CD4-positive, alpha-beta T cell (primary cell): ENCODE results near the gene DDX43. TPM values are rescaled to one million over a fixed set of nuclear protein-coding genes. Genes with fewer than 3 reads are reported as not detected.

Experiments used
- ATAC-seq: fragments of 200-7000 bp; cut with Tn5 transposase; one replicate; pipeline ENCODE4 v1.10.0; 2022; ENCODE audit warnings: mild to moderate bottlenecking; ENCODE audit not compliant: poor library complexity
- CTCF ChIA-PET: fragments of 350-600 bp; sonication (Branson Sonifier 250); formaldehyde crosslinking; loops from one replicate; lab custom pipeline; 2021; ENCODE audit warnings: antibody characterized with exemption, inconsistent platforms; lab: Charles Lee
- POLR2A ChIA-PET: fragments of 350-600 bp; sonication (Branson Sonifier 250); formaldehyde crosslinking; loops from one replicate; lab custom pipeline; 2021; ENCODE audit warnings: antibody characterized with exemption, inconsistent platforms; lab: Charles Lee
- DNase-seq, 14 experiments: peaks; one replicate each; pipeline ENCODE4 v3.0.0-alpha.2; 2013 to 2020; ENCODE audit warnings: mixed read lengths in 2 of 14
- H3K27ac ChIP-seq, 2 donors: one replicate each; pipeline versions ENCODE4 v1.5.1 to v1.7.0; 2013; ENCODE audit warnings: low read length in 2 of 2, low read depth in 1 of 2, mild to moderate bottlenecking in 1 of 2
- H3K27me3 ChIP-seq, 2 experiments: 1 replicate in 1 of 2; 2 replicates in 1 of 2; pipeline versions ENCODE4 v1.6.1 to v1.7.0; 2013; ENCODE audit warnings: low read length in 2 of 2, control low read depth in 1 of 2, mild to moderate bottlenecking in 1 of 2, moderate library complexity in 1 of 2; ENCODE audit not compliant: insufficient read depth in 2 of 2, control insufficient read depth in 1 of 2
- H3K36me3 ChIP-seq: one replicate; pipeline ENCODE4 v1.6.1; 2013; ENCODE audit warnings: low read length, control low read depth; ENCODE audit not compliant: insufficient read depth
- H3K4me1 ChIP-seq: one replicate; pipeline ENCODE4 v1.6.1; 2013; ENCODE audit warnings: low read length, control low read depth; ENCODE audit not compliant: insufficient read depth
- H3K4me3 ChIP-seq: one replicate; pipeline ENCODE4 v1.5.1; 2013; ENCODE audit warnings: mild to moderate bottlenecking, low read length, moderate library complexity
- H3K9me3 ChIP-seq, 2 experiments: 1 replicate in 1 of 2; 2 replicates in 1 of 2; pipeline versions ENCODE4 v1.6.1 to v1.7.0; 2013; ENCODE audit warnings: low read length in 2 of 2, mild to moderate bottlenecking in 2 of 2, control low read depth in 1 of 2, moderate library complexity in 1 of 2; ENCODE audit not compliant: control insufficient read depth in 1 of 2, insufficient read depth in 1 of 2
- H3K27ac Mint-ChIP-seq: one replicate; pipeline ENCODE4 v1.8.0; 2020; ENCODE audit warnings: mixed read lengths
- H3K27me3 Mint-ChIP-seq: one replicate; pipeline ENCODE4 v1.8.0; 2021; ENCODE audit warnings: mixed read lengths
- H3K36me3 Mint-ChIP-seq: one replicate; pipeline ENCODE4 v1.8.0; 2021; ENCODE audit warnings: low read depth, mixed read lengths
- H3K4me1 Mint-ChIP-seq: one replicate; pipeline ENCODE4 v1.8.0; 2021; ENCODE audit warnings: low read depth, mixed read lengths
- H3K4me3 Mint-ChIP-seq: one replicate; pipeline ENCODE4 v1.8.0; 2020; ENCODE audit warnings: mild to moderate bottlenecking, mixed read lengths
- H3K9me3 Mint-ChIP-seq: one replicate; pipeline ENCODE4 v1.8.0; 2020; ENCODE audit warnings: mixed read lengths
- CTCF ChIP-seq: fragments of 200-600 bp; IDR thresholded peaks from one replicate; pipeline ENCODE4 v1.8.0; 2022; ENCODE audit warnings: antibody characterized with exemption, mild to moderate bottlenecking
- intact Hi-C, 2 experiments: fragments of 100-400 bp; cut with DNase I in 1 of 2; cut with micrococcal nuclease in 1 of 2; formaldehyde crosslinking; loops; one replicate each; pipeline versions ENCODE4 v1.15.1 to v1.9.0; 2023 to 2025; cut with DNase I, micrococcal nuclease
- total RNA-seq, 174 experiments: library from RNA in 2 of 174; stranded (reverse) in 2 of 174; gene quantifications; one replicate each; pipeline ENCODE4 v1.2.3 and lab custom pipeline; 2021 to 2026

The DDX43 gene
- total RNA-seq, 2 experiments from 2014 or later, result 2.2 to 2.5 TPM

GRCh38 chr6:73353636-73354593, 40.7 kb upstream of the DDX43 start, which contains the start of gene DPPA5:
TSS of gene DPPA5 (minus strand) at chr6:73354276. CDS start at chr6:73354225, 51 bp downstream.
- peaks cover 7 to 13% of the 10 kb centered on the region in 2 experiments for H3K27me3 ChIP-seq
- H3K4me1 Mint-ChIP-seq, result no peaks in the 10 kb centered on the region
- DNase-seq, result no peak
- H3K27ac Mint-ChIP-seq, result no peak within 1 kb of the TSS
- TF ChIP-seq CTCF, result no peak
- intact Hi-C loops, result no loop called here
- no peak within 1 kb of the TSS for H3K27ac ChIP-seq
- peaks cover 0 to 6% of the 10 kb centered on the region in 2 experiments for H3K9me3 ChIP-seq
- no peaks in the 10 kb centered on the region for H3K36me3 Mint-ChIP-seq
- CTCF ChIA-PET, result no interaction called here
- peaks cover 25% of the 10 kb centered on the region for H3K27me3 Mint-ChIP-seq
- POLR2A ChIA-PET, result no interaction called here
- no peak within 1 kb of the TSS for H3K4me3 Mint-ChIP-seq
- no peaks in the 10 kb centered on the region for H3K9me3 Mint-ChIP-seq
- H3K36me3 ChIP-seq, result no peaks in the 10 kb centered on the region
- peaks cover 3% of the 10 kb centered on the region for H3K4me1 ChIP-seq
- ATAC-seq, result no peak
- no peak within 1 kb of the TSS for H3K4me3 ChIP-seq

- TF ChIP-seq CTCF, result no peak
- no peaks in the 10 kb centered on the region for H3K9me3 Mint-ChIP-seq
- POLR2A ChIA-PET, result no interaction called here
- H3K27ac Mint-ChIP-seq, result no peak within 1 kb of the TSS
- H3K27ac ChIP-seq, result no peak within 1 kb of the TSS
- H3K9me3 ChIP-seq, result peaks cover 0 to 6% of the 10 kb centered on the region in 2 experiments
- DNase-seq, result no peak
- no peaks in the 10 kb centered on the region for H3K27me3 Mint-ChIP-seq
- intact Hi-C loops, result no loop called here
- CTCF ChIA-PET, result no interaction called here
- H3K4me3 ChIP-seq, result no peak within 1 kb of the TSS
- no peak for ATAC-seq
- H3K4me3 Mint-ChIP-seq, result no peak within 1 kb of the TSS
- no peaks in the 10 kb centered on the region for H3K36me3 Mint-ChIP-seq
- no peaks in the 10 kb centered on the region for H3K4me1 Mint-ChIP-seq
- no peaks in the 10 kb centered on the region for H3K36me3 ChIP-seq
- no peaks in the 10 kb centered on the region for H3K27me3 ChIP-seq
- H3K4me1 ChIP-seq, result no peaks in the 10 kb centered on the region
These were observed 32.3 kb upstream of the DDX43 start, which contains the start of gene KHDC3L for GRCh38 chr6:73362358-73362757. TSS of gene KHDC3L (plus strand) at chr6:73362658. CDS start at chr6:73362730, 72 bp downstream.

- ATAC-seq (no peak), DNase-seq (no peak)
- ChIA-PET CTCF (no interaction called here), POLR2A (no interaction called here)
- intact Hi-C loops, result no loop called here
- no peak overlapping the region for H3K4me3 ChIP-seq
- Mint-ChIP-seq H3K4me1 (no peaks in the 10 kb centered on the region), H3K27ac (no peak overlapping the region), H3K9me3 (no peaks in the 10 kb centered on the region), H3K4me3 (no peak overlapping the region), H3K27me3 (no peaks in the 10 kb centered on the region), H3K36me3 (no peaks in the 10 kb centered on the region)
- no peak overlapping the region for H3K27ac ChIP-seq
- no peaks in the 10 kb centered on the region for H3K36me3 ChIP-seq
- peaks cover 0 to 6% of the 10 kb centered on the region in 2 experiments for H3K9me3 ChIP-seq
- TF ChIP-seq CTCF, result no peak
- H3K27me3 ChIP-seq, result no peaks in the 10 kb centered on the region
- H3K4me1 ChIP-seq, result no peaks in the 10 kb centered on the region
These were observed 31.6 kb upstream of the DDX43 start for GRCh38 chr6:73362869-73363536.
